Spleen (tissue), 11 donors: ENCODE measurements around the gene EXOC3. TPM values are rescaled to one million over a fixed set of nuclear protein-coding genes. Genes with fewer than 3 reads are reported as not detected.

ENCODE experiments used
- DNase-seq: peaks from one replicate; pipeline ENCODE4 v3.0.0-alpha.2; 2020
- H3K27ac ChIP-seq, 8 donors: fragments of 200-600 bp; sonication (generic) in 7 of 8; 1 replicate in 4 of 8; 2 replicates in 4 of 8; pipeline versions ENCODE4 v1.5.0 to v1.8.0; 2016 to 2021; ENCODE audit warnings: inconsistent platforms in 4 of 8, mild to moderate bottlenecking in 4 of 8, moderate library complexity in 1 of 8
- H3K27me3 ChIP-seq, 7 donors: fragments of 200-600 bp; sonication (generic) in 6 of 7; replicated peaks in 1 of 7; 1 replicate in 4 of 7; 2 replicates in 3 of 7; pipeline versions ENCODE4 v1.5.0 to v1.8.0; 2016 to 2021; ENCODE audit warnings: inconsistent platforms in 3 of 7, mild to moderate bottlenecking in 1 of 7
- H3K36me3 ChIP-seq, 6 donors: fragments of 200-600 bp; sonication (generic) in 5 of 6; 1 replicate in 4 of 6; 2 replicates in 2 of 6; pipeline versions ENCODE4 v1.5.0 to v1.8.0; 2016 to 2021; ENCODE audit warnings: inconsistent platforms in 2 of 6
- H3K4me1 ChIP-seq, 6 donors: fragments of 200-600 bp; sonication (generic) in 5 of 6; 1 replicate in 3 of 6; 2 replicates in 3 of 6; pipeline versions ENCODE4 v1.5.0 to v1.8.0; 2016 to 2021; ENCODE audit warnings: inconsistent platforms in 3 of 6
- H3K4me3 ChIP-seq, 8 donors: fragments of 200-600 bp; sonication (generic) in 7 of 8; 1 replicate in 4 of 8; 2 replicates in 4 of 8; pipeline versions ENCODE4 v1.5.0 to v1.8.0; 2016 to 2021; ENCODE audit warnings: inconsistent platforms in 4 of 8, mild to moderate bottlenecking in 4 of 8, moderate library complexity in 2 of 8
- H3K9me3 ChIP-seq, 8 donors: fragments of 200-600 bp; sonication (generic) in 7 of 8; 1 replicate in 4 of 8; 2 replicates in 4 of 8; pipeline versions ENCODE4 v1.5.0 to v1.8.0; 2016 to 2021; ENCODE audit warnings: inconsistent platforms in 4 of 8
- POLR2A ChIP-seq, 3 donors: fragments of 450-650 bp; IDR thresholded peaks; one replicate each; pipeline ENCODE4 v1.5.1; 2017; ENCODE audit warnings: antibody characterized with exemption in 3 of 3, mild to moderate bottlenecking in 1 of 3
- POLR2AphosphoS5 ChIP-seq, 3 donors: sonication (generic); formaldehyde crosslinking; IDR thresholded peaks; one replicate each; pipeline ENCODE4 v1.5.1; 2017; ENCODE audit warnings: antibody characterized with exemption in 3 of 3
- WGBS, 5 donors: extraction: QIAGEN DNeasy Blood & Tissue Kit in 3 of 5; methylation state at CpG; one replicate each; pipeline versions ENCODE4 v1.1.5 to v1.1.7; 2013 to 2018; 5-methylcytosine and 5-hydroxymethylcytosine counted together
- intact Hi-C: fragments of 100-400 bp; cut with DNase I; formaldehyde crosslinking; loops from one replicate; pipeline ENCODE4 v1.15.0; 2023; ENCODE audit warnings: low total_unique reads
- polyA plus RNA-seq, 3 donors: library from polyadenylated mRNA; stranded (reverse); fragments of 200-250 nt; gene quantifications; one replicate each; pipeline ENCODE4 v1.2.1, GENCODE V29; 2013
- total RNA-seq, 7 donors: library from RNA; depleted of rRNA in 3 of 7; stranded (reverse); fragments of >200 nt in 3 of 7; fragmentation: NEBNext Ultra II Directional in 4 of 7; extraction: Animal tissue kit (Norgen Biotek cat#: 25700) in 4 of 7; gene quantifications; one replicate each; pipeline versions ENCODE4 v1.1.0 to v1.2.1, GENCODE V29; 2016 to 2021
- TF ChIP-seq, protein P1 (sequence below), 11 experiments: fragments of 200-600 bp in 7 of 11; fragments of 450-650 bp in 4 of 11; sonication (generic) in 4 of 11; IDR thresholded peaks in 8 of 11; conservative IDR thresholded peaks in 3 of 11; 1 replicate in 7 of 11; 2 replicates in 4 of 11; pipeline versions ENCODE4 v1.4.0 to v1.8.0; 2016 to 2021; ENCODE audit warnings: antibody characterized with exemption in 11 of 11, inconsistent platforms in 4 of 11, mild to moderate bottlenecking in 1 of 11
- donor health status: healthy with polysubstance abuse.
- donor health status: DM: no; HTN: no; CAD: no; lungs with moderate emphysema.
- donor health status: DM: no; HTN: no; CAD: no.
- donor health status: Bipolar disorder and iron deficiency.
- donor health status: healthy.
- donor health status: DM: no; HTN: no; CAD: no.
- donor health status: DM: yes; HTN: yes; CAD: no.

The EXOC3 gene
- total and polyA plus RNA-seq, 10 donors: 22.7 to 87.0 (median 71.0) TPM

- intact Hi-C loops: no loop called here
- H3K27ac ChIP-seq: peak overlapping the region in 7 of 8 donors; percentile 56 to 88 (median 63)
- DNase-seq: peak; percentile 86
- no peak overlapping the region for H3K4me3 ChIP-seq
- TF ChIP-seq POLR2AphosphoS5 (IDR thresholded peaks at IDR 0.05) (peak; percentile 66 to 84 (median 74)), POLR2A (IDR thresholded peaks at IDR 0.05) (no peak)
- no peaks in the 10 kb centered on the region for H3K9me3 ChIP-seq
- no peaks in the 10 kb centered on the region for H3K36me3 ChIP-seq
- H3K4me1 ChIP-seq: peaks cover 0 to 18% (median 6%) of the 10 kb centered on the region in 6 donors
- peaks cover 0 to 6% (median 0%) of the 10 kb centered on the region in 7 donors for H3K27me3 ChIP-seq
- 42 to 78% (median 77%) methylated on average over 14 to 24 of the region's 24 CpGs for WGBS, 5 donors
These were observed 26.9 kb upstream of the EXOC3 start for GRCh38 chr5:415928-416635.

DNA sequence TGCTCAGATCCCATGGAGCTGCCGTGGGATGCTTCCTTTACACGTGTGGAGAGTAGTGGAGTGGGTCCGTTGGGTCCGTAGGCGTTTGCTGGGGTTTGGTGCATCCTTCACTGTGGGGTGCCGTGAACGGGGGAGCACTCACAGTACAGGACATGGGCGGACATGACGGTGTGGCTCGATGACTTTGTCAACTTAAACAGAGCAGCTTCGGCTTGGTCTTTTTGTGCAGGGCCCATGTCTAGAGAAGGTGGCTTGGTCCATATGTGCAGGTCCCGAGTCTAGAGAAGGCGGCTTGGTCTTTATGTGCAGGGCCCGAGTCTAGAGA, 26.4 kb upstream of the EXOC3 start:
- no peak overlapping the region for H3K4me3 ChIP-seq
- TF ChIP-seq, protein P1, sequence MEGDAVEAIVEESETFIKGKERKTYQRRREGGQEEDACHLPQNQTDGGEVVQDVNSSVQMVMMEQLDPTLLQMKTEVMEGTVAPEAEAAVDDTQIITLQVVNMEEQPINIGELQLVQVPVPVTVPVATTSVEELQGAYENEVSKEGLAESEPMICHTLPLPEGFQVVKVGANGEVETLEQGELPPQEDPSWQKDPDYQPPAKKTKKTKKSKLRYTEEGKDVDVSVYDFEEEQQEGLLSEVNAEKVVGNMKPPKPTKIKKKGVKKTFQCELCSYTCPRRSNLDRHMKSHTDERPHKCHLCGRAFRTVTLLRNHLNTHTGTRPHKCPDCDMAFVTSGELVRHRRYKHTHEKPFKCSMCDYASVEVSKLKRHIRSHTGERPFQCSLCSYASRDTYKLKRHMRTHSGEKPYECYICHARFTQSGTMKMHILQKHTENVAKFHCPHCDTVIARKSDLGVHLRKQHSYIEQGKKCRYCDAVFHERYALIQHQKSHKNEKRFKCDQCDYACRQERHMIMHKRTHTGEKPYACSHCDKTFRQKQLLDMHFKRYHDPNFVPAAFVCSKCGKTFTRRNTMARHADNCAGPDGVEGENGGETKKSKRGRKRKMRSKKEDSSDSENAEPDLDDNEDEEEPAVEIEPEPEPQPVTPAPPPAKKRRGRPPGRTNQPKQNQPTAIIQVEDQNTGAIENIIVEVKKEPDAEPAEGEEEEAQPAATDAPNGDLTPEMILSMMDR (IDR thresholded peaks at IDR 0.05 in 8 of 11, conservative IDR thresholded peaks at IDR 0.05 in 3 of 11): no peak
- no peak for TF ChIP-seq POLR2A (IDR thresholded peaks at IDR 0.05)
- TF ChIP-seq POLR2AphosphoS5 (IDR thresholded peaks at IDR 0.05): no peak
- no peaks in the 10 kb centered on the region for H3K36me3 ChIP-seq
- 83 to 97% (median 94%) methylated on average over 13 to 14 of the region's 14 CpGs for WGBS, 5 donors
- H3K4me1 ChIP-seq: peaks cover 0 to 18% (median 6%) of the 10 kb centered on the region in 6 donors
- peaks cover 0 to 4% (median 0%) of the 10 kb centered on the region in 7 donors for H3K27me3 ChIP-seq
- intact Hi-C loops: no loop called here
- DNase-seq: no peak
- peak overlapping the region in 6 of 8 donors; percentile 20 to 88 (median 58) for H3K27ac ChIP-seq
- no peaks in the 10 kb centered on the region for H3K9me3 ChIP-seq

DNA sequence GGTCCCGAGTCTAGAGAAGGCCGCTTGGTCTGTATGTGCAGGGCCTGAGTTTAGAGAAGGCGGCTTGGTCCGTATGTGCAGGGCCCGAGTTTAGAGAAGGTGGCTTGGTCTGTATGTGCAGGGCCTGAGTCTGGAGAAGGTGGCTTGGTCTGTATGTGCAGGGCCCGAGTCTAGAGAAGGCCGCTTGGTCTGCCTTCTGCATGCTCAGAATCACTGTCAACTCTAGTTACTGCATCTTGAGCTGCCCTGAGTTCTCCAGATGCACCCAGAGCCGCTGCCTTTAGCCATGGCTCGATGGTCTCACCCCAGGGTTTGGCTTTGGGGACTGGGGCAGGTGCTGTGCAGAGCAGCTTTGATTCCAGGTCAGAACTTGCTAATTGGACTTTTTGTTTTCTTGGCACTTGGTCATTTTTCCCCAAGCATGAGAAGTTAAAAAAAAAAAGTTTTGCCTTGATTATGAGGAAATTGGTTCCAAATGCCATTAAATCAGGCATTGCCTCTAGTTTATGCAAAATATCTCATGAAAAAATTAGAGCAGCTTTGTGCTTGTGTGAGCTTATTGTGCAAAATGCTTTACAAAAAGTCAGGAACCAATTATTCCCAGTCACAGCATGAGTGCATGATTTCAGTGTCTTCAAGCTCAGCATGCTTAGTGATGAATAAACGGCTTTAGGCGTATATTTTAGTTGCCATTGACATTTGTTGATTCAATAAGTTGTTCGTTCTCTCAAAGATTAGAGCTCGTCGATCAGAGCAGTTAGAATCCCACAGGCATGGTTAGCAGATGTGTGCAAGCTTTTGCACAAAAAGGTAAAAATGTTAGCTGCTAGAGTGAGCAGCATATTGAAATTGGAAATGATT, 25.4 kb upstream of the EXOC3 start:
- no peaks in the 10 kb centered on the region for H3K9me3 ChIP-seq
- H3K4me3 ChIP-seq: no peak overlapping the region
- DNase-seq: no peak
- H3K27ac ChIP-seq: no peak overlapping the region
- intact Hi-C loops: no loop called here
- no peaks in the 10 kb centered on the region for H3K27me3 ChIP-seq
- WGBS, 5 donors: 90 to 95% (median 92%) methylated on average over 14 of the region's 14 CpGs
- no peak for TF ChIP-seq POLR2AphosphoS5 (IDR thresholded peaks at IDR 0.05)
- TF ChIP-seq, protein P1 (IDR thresholded peaks at IDR 0.05 in 8 of 11, conservative IDR thresholded peaks at IDR 0.05 in 3 of 11): no peak
- TF ChIP-seq POLR2A (IDR thresholded peaks at IDR 0.05): no peak
- peaks cover 0 to 18% (median 6%) of the 10 kb centered on the region in 6 donors for H3K4me1 ChIP-seq
- H3K36me3 ChIP-seq: no peaks in the 10 kb centered on the region

GRCh38 chr5:418162-419121, 24.5 kb upstream of the EXOC3 start:
- Histone ChIP-seq H3K36me3 (peaks cover 0 to 4% (median 0%) of the 10 kb centered on the region in 6 donors), H3K9me3 (no peaks in the 10 kb centered on the region), H3K4me3 (no peak overlapping the region), H3K27me3 (no peaks in the 10 kb centered on the region), H3K4me1 (peaks cover 0 to 18% (median 6%) of the 10 kb centered on the region in 6 donors), H3K27ac (no peak overlapping the region)
- 86 to 93% (median 87%) methylated on average over 17 to 18 of the region's 18 CpGs for WGBS, 5 donors
- TF ChIP-seq, protein P1 (IDR thresholded peaks at IDR 0.05 in 8 of 11, conservative IDR thresholded peaks at IDR 0.05 in 3 of 11): no peak
- TF ChIP-seq POLR2AphosphoS5 (IDR thresholded peaks at IDR 0.05) (no peak), POLR2A (IDR thresholded peaks at IDR 0.05) (no peak)
- no peak for DNase-seq
- intact Hi-C loops: no loop called here
